ENCODE data around the gene OPRPN. TPM values are rescaled to one million over a fixed set of nuclear protein-coding genes. Genes with fewer than 3 reads are reported as not detected.

OPRPN gene, protein sequence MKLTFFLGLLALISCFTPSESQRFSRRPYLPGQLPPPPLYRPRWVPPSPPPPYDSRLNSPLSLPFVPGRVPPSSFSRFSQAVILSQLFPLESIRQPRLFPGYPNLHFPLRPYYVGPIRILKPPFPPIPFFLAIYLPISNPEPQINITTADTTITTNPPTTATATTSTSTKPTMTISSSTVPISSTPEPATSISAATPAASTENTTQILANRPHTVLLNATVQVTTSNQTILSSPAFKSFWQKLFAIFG
- not detected in 2 replicates for total RNA-seq (ENCODE audit: low replicate concordance)

DNA sequence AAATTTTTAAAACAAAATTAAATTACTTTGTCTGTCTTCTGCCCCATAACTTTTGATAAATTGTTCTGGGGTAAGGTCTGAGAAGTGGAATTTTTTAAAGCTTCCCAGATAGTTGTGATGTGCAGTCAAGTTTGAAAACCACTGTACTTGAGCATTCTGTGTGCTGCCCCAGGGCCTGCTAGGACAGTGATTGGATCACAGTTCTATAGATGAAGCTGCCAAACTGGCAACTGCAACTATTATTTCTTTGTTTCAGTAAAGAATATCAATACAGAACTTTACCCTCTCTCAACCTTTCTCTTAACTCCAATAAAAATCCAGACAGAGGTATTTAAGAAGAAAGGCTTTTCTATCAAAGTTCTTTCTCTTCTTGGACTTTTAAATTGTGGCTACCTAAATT, at the start of gene OPRPN:
OPRPN (plus strand) TSS at position 361 of the 400 bp plus-strand sequence. CDS start 1,346 bp downstream, outside the sequence.
- TF ChIP-seq, protein P1, sequence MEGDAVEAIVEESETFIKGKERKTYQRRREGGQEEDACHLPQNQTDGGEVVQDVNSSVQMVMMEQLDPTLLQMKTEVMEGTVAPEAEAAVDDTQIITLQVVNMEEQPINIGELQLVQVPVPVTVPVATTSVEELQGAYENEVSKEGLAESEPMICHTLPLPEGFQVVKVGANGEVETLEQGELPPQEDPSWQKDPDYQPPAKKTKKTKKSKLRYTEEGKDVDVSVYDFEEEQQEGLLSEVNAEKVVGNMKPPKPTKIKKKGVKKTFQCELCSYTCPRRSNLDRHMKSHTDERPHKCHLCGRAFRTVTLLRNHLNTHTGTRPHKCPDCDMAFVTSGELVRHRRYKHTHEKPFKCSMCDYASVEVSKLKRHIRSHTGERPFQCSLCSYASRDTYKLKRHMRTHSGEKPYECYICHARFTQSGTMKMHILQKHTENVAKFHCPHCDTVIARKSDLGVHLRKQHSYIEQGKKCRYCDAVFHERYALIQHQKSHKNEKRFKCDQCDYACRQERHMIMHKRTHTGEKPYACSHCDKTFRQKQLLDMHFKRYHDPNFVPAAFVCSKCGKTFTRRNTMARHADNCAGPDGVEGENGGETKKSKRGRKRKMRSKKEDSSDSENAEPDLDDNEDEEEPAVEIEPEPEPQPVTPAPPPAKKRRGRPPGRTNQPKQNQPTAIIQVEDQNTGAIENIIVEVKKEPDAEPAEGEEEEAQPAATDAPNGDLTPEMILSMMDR (IDR thresholded peaks at IDR 0.05; ENCODE audit: insufficient read depth, low read length) = no peak
- no peak for DNase-seq (ENCODE audit: low read depth)
- H3K4me3 ChIP-seq (ENCODE audit: low read depth, low read length) = no peak within 1 kb of the TSS

DNA sequence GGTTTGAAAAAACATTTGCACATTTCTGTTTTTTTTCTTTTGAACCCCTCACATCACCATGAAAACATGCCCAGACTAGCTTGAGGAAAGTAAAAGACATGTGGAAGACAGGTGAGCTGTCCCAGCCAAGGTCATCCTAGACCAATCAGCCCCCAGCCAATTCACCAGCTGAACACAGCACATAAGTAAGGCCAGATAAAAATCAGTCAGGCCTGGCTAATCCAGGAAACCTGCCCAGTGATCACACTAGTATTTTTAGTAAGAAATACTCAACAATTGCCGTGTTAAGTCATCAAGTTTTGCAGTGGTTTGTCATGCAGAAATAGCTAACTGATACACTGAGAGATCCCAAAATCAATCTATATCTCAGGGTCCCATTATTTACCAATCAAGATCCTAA, 41.6 kb upstream of the OPRPN start:
- H3K4me3 ChIP-seq (ENCODE audit: low read depth, low read length) = no peak overlapping the region
- TF ChIP-seq, protein P1 (IDR thresholded peaks at IDR 0.05; ENCODE audit: insufficient read depth, low read length) = no peak
- no peak for DNase-seq (ENCODE audit: low read depth)

DNA sequence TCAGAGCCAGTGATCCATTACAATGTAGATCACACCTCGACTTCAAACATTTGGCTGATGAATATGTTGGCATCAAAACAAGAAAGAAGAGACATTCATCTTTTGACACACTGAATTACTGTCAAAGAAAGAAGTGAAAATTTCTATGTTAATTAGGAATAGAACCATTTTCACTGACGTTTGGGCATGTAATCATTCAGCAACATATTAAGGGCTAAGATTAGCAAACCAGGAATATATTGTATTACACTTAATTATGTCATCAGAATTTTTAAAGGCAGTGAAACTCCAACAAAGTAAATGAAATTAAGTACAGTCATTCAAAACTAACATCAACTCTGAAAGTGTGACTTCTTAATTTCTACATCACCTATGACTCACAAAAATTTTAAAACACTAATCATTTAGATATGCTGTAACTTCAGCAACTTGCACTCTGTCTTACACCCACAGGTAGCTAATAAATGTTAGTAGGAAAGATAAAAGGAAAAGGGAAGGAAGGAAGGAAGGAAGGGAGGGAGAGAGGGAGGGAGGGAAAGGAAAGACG, 38.6 kb upstream of the OPRPN start:
- no peak overlapping the region for H3K4me3 ChIP-seq (ENCODE audit: low read depth, low read length)

DNA sequence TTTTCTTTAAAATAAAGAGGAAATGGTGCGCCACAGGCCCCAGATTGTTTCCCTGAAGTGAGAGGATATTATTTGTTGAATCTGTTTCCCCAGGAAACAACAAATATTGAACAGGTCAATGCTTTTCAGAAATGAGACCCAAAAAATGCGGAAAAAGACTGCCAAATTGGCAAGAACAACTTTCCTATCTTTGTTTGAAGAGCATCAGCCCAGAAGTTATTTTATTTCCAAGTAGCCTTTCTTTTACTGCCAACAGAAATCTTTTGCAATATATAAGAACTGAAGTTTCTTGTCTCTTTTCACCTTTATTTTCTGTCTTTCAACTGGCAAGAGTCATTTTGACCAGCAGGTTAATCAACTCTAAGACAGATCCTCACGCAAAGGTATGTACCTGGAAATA, 37.3 kb upstream of the OPRPN start, which contains the start of gene SMR3A:
SMR3A (plus strand) TSS at position 301 of the 400 bp plus-strand sequence. CDS start 1,356 bp downstream, outside the sequence.
- TF ChIP-seq, protein P1 (IDR thresholded peaks at IDR 0.05; ENCODE audit: insufficient read depth, low read length) = no peak
- no peak within 1 kb of the TSS for H3K4me3 ChIP-seq (ENCODE audit: low read depth, low read length)
- DNase-seq (ENCODE audit: low read depth) = no peak

More for the DNA sequence above, 38.6 kb upstream of the OPRPN start:
- TF ChIP-seq, protein P1 (IDR thresholded peaks at IDR 0.05; ENCODE audit: insufficient read depth, low read length) = no peak
- no peak for DNase-seq (ENCODE audit: low read depth)

DNA sequence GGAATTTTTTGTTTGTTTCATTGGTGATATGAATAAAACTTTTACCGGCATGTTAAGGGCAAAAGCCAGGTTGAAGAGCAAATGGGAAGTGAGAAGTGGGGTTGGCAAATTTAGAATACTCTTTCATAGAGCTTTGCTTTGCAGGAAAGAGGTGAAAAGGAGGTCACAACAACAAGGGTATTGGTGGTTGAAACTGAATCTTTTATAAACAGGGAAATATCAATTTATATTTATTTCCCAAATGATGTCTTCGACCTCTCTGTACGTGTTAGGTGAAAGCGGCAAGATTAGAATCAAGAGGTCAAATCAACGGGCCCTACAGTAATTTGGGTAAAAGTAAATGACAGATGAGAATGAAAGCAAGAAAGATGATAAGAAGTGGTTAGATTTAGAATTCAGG, 33.7 kb upstream of the OPRPN start:
- TF ChIP-seq, protein P1 (IDR thresholded peaks at IDR 0.05; ENCODE audit: insufficient read depth, low read length) = no peak
- DNase-seq (ENCODE audit: low read depth) = no peak
- no peak overlapping the region for H3K4me3 ChIP-seq (ENCODE audit: low read depth, low read length)

DNA sequence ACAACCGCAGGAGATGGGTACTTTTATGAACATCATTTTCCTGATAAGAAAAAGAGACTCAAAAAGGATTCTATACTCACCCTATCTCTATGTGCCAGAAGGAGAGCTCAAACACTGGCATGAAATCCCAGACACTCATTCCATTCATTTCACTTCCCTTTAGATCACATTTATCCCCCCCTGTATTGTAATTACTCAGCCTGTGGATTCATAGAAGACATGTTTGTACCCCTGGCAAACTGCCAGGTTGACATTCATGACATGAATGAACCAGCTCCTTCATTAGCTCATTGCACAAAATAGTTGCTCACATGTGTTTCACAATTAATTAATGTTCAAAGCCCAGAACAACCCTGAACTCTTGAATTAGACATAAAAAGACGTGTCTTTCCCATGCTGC, 32.3 kb upstream of the OPRPN start:
- TF ChIP-seq, protein P1 (IDR thresholded peaks at IDR 0.05; ENCODE audit: insufficient read depth, low read length) = no peak
- no peak for DNase-seq (ENCODE audit: low read depth)
- H3K4me3 ChIP-seq (ENCODE audit: low read depth, low read length) = no peak overlapping the region
